Melanocyte of skin (primary cell): ENCODE results near the gene PRPF4. TPM values are rescaled to one million over a fixed set of nuclear protein-coding genes. Genes with fewer than 3 reads are reported as not detected.

Source experiments
- total RNA-seq, 2 donors: library from RNA; depleted of rRNA; stranded (reverse); fragments of >200 nt; gene quantifications; 2 replicates each; pipeline ENCODE4 v1.2.3, GENCODE V29; 2012

PRPF4 gene
- 10 to 100 TPM; 19.6 to 49.3 TPM for total RNA-seq

DNA sequence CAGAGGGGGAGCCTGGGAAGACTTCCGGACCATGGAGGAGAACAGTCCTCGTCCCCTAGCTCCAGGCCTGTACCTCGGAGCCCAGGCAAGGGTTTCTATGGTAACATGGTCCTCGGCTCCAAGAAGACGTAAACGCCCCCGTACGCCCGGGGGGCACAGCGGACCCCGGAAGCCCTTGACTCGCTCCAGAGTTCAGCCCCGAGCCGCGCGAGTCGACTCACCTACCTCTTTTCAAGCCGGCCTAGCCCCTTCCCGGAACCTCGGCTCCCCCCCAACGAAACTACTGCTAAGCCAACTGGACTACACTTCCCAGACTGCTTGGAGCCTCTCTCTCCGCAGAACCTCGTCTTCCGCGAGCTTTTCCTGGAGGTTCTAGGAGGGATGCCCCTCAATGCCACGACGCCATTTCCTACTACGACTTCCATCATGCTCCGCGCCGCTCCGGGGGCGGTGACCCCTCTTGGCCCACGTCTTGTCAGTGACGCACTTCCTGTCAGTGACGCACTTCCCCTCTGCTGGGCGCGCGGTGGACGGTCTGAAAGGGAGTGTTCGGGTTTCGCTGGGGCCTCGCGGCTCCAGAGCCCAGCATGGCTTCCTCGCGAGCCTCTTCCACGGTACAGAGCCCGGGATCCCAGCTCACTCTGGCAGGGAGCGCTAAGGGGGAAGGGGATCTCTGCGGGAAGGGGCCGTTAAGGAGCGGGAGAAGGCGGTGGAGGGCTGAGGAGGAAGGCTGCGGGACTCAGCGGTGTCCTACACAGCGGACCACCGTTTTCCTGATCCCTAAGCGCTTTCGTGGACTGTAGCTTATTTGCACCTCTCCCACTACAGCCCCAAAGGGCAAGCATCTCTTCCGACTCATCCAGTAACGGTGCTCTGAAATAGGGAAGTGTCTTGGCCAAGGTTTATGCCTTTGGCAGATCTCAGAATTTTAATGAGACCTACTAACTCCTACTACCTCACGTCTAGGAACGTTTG is at the start of gene PRPF4, which contains the start of gene CDC26:
TSS of gene PRPF4 (plus strand) at position 502 of the 975 bp plus-strand sequence. CDS start at position 588, 86 bp downstream.
TSS of gene CDC26 (minus strand) at position 416 of the 975 bp plus-strand sequence. CDS start 3,065 bp downstream, outside the sequence.

GRCh38 chr9:113302792-113303418 is 27.4 kb downstream of the PRPF4 start, which contains the start of gene RNF183:
Gene RNF183 (minus strand): TSS chr9:113303376. CDS start chr9:113298184, 5,192 bp downstream.

GRCh38 chr9:113340011-113340699 is 64.7 kb downstream of the PRPF4 start, which contains the start of gene WDR31:
Gene WDR31 (minus strand): TSS chr9:113340275. CDS start chr9:113332022, 8,253 bp downstream.

Other genes with a start within 250 kb of the PRPF4 start
- gene ZFP37, start 218.9 kb upstream of the PRPF4 start, total RNA-seq = under 1 TPM; 0.33 to 0.34 TPM
- 1 to 10 TPM; 8.3 to 10.0 TPM for gene SLC31A2, start 124.7 kb upstream of the PRPF4 start, total RNA-seq
- 10 to 100 TPM; 33.7 to 38.3 TPM for gene FKBP15, start 54.4 kb upstream of the PRPF4 start, total RNA-seq
- gene SLC31A1, start 54.1 kb upstream of the PRPF4 start, total RNA-seq = 10 to 100 TPM; 34.8 to 70.3 TPM
- gene CDC26, start 86 bp upstream of the PRPF4 start, total RNA-seq = 10 to 100 TPM; 22.0 to 37.3 TPM
- gene RNF183, start 27.7 kb downstream of the PRPF4 start, total RNA-seq = not detected
- 1 to 10 TPM in 1 of 2 donors, under 1 TPM in 1; 1.00 to 1.7 TPM for gene WDR31, start 64.6 kb downstream of the PRPF4 start, total RNA-seq
- under 1 TPM; 0.34 to 0.67 TPM for gene BSPRY, start 73.9 kb downstream of the PRPF4 start, total RNA-seq
- 10 to 100 TPM; 17.9 to 25.0 TPM for gene HDHD3, start 101.3 kb downstream of the PRPF4 start, total RNA-seq
- gene ALAD, start 125.6 kb downstream of the PRPF4 start, total RNA-seq = 10 to 100 TPM; 28.6 to 33.4 TPM
- gene POLE3, start 135.0 kb downstream of the PRPF4 start, total RNA-seq = 10 to 100 TPM; 43.7 to 81.6 TPM
- 1 to 10 TPM; 1.7 TPM for gene C9orf43, start 135.1 kb downstream of the PRPF4 start, total RNA-seq
- gene RGS3, start 188.1 kb downstream of the PRPF4 start, total RNA-seq = 10 to 100 TPM in 1 of 2 donors, 1 to 10 TPM in 1; 9.3 to 13.3 TPM